HepG2 (cell line): ENCODE data around the gene SPAG9. TPM values are rescaled to one million over a fixed set of nuclear protein-coding genes. Genes with fewer than 3 reads are reported as not detected.

Experiments
- ADNP ChIP-seq: sonication (generic); formaldehyde crosslinking; IDR thresholded peaks from 2 replicates; pipeline ENCODE4 v1.4.0; 2020; ENCODE audit warnings: missing genetic modification reagents
- FOXM1 ChIP-seq: sonication (generic); formaldehyde crosslinking; IDR thresholded peaks from 2 replicates; pipeline ENCODE4 v1.5.0; 2020; ENCODE audit warnings: missing genetic modification reagents
- IKZF4 ChIP-seq: sonication (generic); formaldehyde crosslinking; IDR thresholded peaks from 2 replicates; pipeline ENCODE4 v1.5.1; 2020; ENCODE audit warnings: borderline replicate concordance, mild to moderate bottlenecking, low read depth, missing genetic modification reagents; ENCODE audit errors: not compliant biosample characterization
- JARID2 ChIP-seq: sonication (generic); formaldehyde crosslinking; IDR thresholded peaks from 2 replicates; pipeline ENCODE4 v1.8.1; 2023; ENCODE audit warnings: missing genetic modification reagents, inconsistent platforms; ENCODE audit not compliant: insufficient replicate concordance
- KAT2B ChIP-seq: fragments of 150-350 bp; IDR thresholded peaks from 2 replicates; pipeline ENCODE4 v1.6.1; 2014; ENCODE audit warnings: low read depth, low read length, borderline replicate concordance
- KLF13 ChIP-seq: sonication (generic); formaldehyde crosslinking; IDR thresholded peaks from 2 replicates; pipeline ENCODE4 v1.4.0; 2020; ENCODE audit warnings: mild to moderate bottlenecking, missing genetic modification reagents
- MIER2 ChIP-seq: IDR thresholded peaks from 2 replicates; pipeline ENCODE4 v1.6.1; 2016; ENCODE audit warnings: missing biosample characterization, missing genetic modification reagents
- MXD1 ChIP-seq: sonication (generic); formaldehyde crosslinking; IDR thresholded peaks from 2 replicates; pipeline ENCODE4 v1.4.0; 2020; ENCODE audit warnings: mild to moderate bottlenecking, missing genetic modification reagents
- NR1H2 ChIP-seq: sonication (generic); formaldehyde crosslinking; IDR thresholded peaks from 2 replicates; pipeline ENCODE4 v1.8.1; 2022; ENCODE audit warnings: low read depth, missing genetic modification reagents, borderline replicate concordance
- NR2F6 ChIP-seq, 2 experiments: IDR thresholded peaks; 2 replicates each; pipeline ENCODE4 v1.6.1; 2016; ENCODE audit warnings: antibody characterized with exemption in 1 of 2, mild to moderate bottlenecking in 1 of 2
- PHF21A ChIP-seq: sonication (generic); formaldehyde crosslinking; IDR thresholded peaks from 2 replicates; pipeline ENCODE4 v1.5.0; 2020; ENCODE audit warnings: mild to moderate bottlenecking, missing genetic modification reagents
- SNAI1 ChIP-seq: sonication (generic); formaldehyde crosslinking; IDR thresholded peaks from 2 replicates; pipeline ENCODE4 v1.5.0; 2020; ENCODE audit warnings: mild to moderate bottlenecking, missing genetic modification reagents, borderline replicate concordance
- SPEN ChIP-seq: sonication (generic); formaldehyde crosslinking; IDR thresholded peaks from 2 replicates; pipeline ENCODE4 v1.5.1; 2020; ENCODE audit warnings: low read depth, mild to moderate bottlenecking, missing genetic modification reagents
- TEAD3 ChIP-seq: optimal IDR thresholded peaks from 2 replicates; pipeline ENCODE3; 2016; ENCODE audit warnings: borderline replicate concordance
- ZBTB20 ChIP-seq: sonication (generic); formaldehyde crosslinking; IDR thresholded peaks from 2 replicates; pipeline ENCODE4 v1.8.1; 2023; ENCODE audit warnings: missing genetic modification reagents, low read depth, mild to moderate bottlenecking, borderline replicate concordance
- ZC3H4 ChIP-seq: sonication (generic); formaldehyde crosslinking; IDR thresholded peaks from 2 replicates; pipeline ENCODE4 v1.4.0; 2020; ENCODE audit warnings: missing genetic modification reagents, borderline replicate concordance
- ZNF160 ChIP-seq: sonication (generic); formaldehyde crosslinking; IDR thresholded peaks from 2 replicates; pipeline ENCODE4 v1.8.0; 2022; ENCODE audit warnings: mild to moderate bottlenecking, inconsistent platforms, missing genetic modification reagents
- ZNF205 ChIP-seq: IDR thresholded peaks from 2 replicates; pipeline ENCODE4 v1.6.1; 2018; ENCODE audit warnings: missing biosample characterization, missing genetic modification reagents
- ZNF350 ChIP-seq: sonication (generic); formaldehyde crosslinking; IDR thresholded peaks from 2 replicates; pipeline ENCODE4 v1.4.0; 2020; ENCODE audit warnings: mild to moderate bottlenecking, low read depth, missing genetic modification reagents, borderline replicate concordance
- ZNF460 ChIP-seq: sonication (generic); formaldehyde crosslinking; IDR thresholded peaks from 2 replicates; pipeline ENCODE4 v1.5.1; 2020; ENCODE audit warnings: missing genetic modification reagents, mild to moderate bottlenecking, borderline replicate concordance
- ZNF503 ChIP-seq: sonication (generic); formaldehyde crosslinking; IDR thresholded peaks from 2 replicates; pipeline ENCODE4 v1.4.0; 2020; ENCODE audit warnings: missing genetic modification reagents
- ZNF543 ChIP-seq: sonication (generic); formaldehyde crosslinking; IDR thresholded peaks from 2 replicates; pipeline ENCODE4 v1.4.0; 2020; ENCODE audit warnings: mild to moderate bottlenecking, missing genetic modification reagents
- ZNF644 ChIP-seq: IDR thresholded peaks from 2 replicates; pipeline ENCODE4 v1.6.1; 2016; ENCODE audit warnings: low read depth
- ZNF746 ChIP-seq: sonication (generic); formaldehyde crosslinking; IDR thresholded peaks from 2 replicates; pipeline ENCODE4 v1.8.0; 2022; ENCODE audit warnings: mild to moderate bottlenecking, missing genetic modification reagents
- ZNF775 ChIP-seq: sonication (generic); formaldehyde crosslinking; IDR thresholded peaks from 2 replicates; pipeline ENCODE4 v1.4.0; 2020; ENCODE audit warnings: missing genetic modification reagents, mild to moderate bottlenecking, moderate library complexity, borderline replicate concordance
- ZSCAN20 ChIP-seq: sonication (generic); formaldehyde crosslinking; IDR thresholded peaks from 2 replicates; pipeline ENCODE4 v1.4.0; 2020; ENCODE audit warnings: missing genetic modification reagents, mild to moderate bottlenecking, borderline replicate concordance
- ZSCAN9 ChIP-seq: IDR thresholded peaks from 2 replicates; pipeline ENCODE4 v1.6.1; 2016; ENCODE audit warnings: borderline replicate concordance
- polyA plus RNA-seq, 8 experiments: library from polyadenylated mRNA; depleted of rRNA in 3 of 8; stranded (reverse) in 7 of 8; unstranded in 1 of 8; fragments of >200 nt; fragmentation: Illumina TruSeq in 4 of 8; extraction: Trizol in 4 of 8; gene quantifications; 2 replicates each; pipeline versions ENCODE4 v1.2.1 to v1.2.3, GENCODE V29; 2011 to 2016; ENCODE audit warnings: low read depth in 4 of 8, missing spikeins in 1 of 8, mixed read lengths in 1 of 8; ENCODE audit not compliant: insufficient read depth in 1 of 8
- total RNA-seq, 5 experiments: library from RNA; depleted of rRNA; stranded (reverse); fragments of >200 nt; fragmentation: Illumina TruSeq; extraction: Trizol; gene quantifications; 2 replicates each; pipeline ENCODE4 v1.2.3, GENCODE V29; 2016; ENCODE audit warnings: low read depth in 1 of 5
- TF ChIP-seq, protein P1 (sequence below): conservative IDR thresholded peaks from 2 replicates; pipeline ENCODE4 v1.6.1; 2018; ENCODE audit warnings: missing genetic modification reagents

The SPAG9 gene
- total and polyA plus RNA-seq, 2 of the 13 experiments (the other 11 are each of a cell fraction or from before 2014, with no cell fraction given) = 43.2 to 78.6 TPM

DNA sequence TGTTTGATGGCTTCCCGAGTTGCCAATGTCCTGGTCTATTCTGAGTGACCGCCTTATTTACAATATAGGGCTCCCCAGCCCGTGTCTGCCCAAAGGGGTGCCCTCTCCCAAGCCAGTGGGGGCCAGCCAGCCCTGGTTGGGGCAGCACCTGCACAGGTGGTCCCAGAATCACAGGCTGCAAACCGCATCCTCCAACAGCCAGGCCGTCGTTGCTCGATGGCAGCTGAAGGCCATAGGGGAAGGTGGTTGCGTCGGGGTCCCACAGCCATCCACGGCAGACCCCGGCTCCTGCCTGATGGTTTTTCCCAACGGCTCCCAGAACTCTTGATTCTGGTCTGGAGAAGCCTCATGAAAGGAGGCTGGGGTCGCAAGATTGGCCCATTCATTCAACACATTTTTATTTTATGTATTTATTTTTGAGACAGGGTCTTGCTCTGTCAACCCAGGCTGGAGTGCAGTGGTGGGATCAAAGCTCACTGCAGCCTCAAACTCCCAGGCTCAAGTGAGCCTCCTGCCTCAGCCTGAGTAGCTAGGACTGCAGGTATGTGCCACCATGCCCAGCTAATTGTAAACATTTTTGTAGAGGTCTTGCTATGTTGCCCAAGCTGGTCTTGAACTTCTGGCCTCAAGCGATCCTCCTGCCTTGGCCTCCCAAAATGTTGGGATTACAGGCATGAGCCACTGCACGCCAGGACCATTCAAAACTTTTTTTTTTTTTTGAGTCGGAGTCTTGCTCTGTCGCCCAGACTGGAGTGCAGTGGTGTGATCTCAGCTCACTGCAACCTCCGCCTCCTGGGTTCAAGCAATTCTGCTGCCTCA, 175.6 kb downstream of the SPAG9 start (continued):
- TF ChIP-seq ZNF350 (CRISPR knock-in tag) (0 out of 2 replicates have a peak, but pooled peaks have one; percentile 5), PHF21A (CRISPR knock-in tag) (no peak), SNAI1 (CRISPR knock-in tag) (no peak; the same call in 1 of the 2 replicates), FOXM1 (no peak), ZNF543 (CRISPR knock-in tag) (0 out of 2 replicates have a peak, but pooled peaks have one; percentile 19), KLF13 (CRISPR knock-in tag) (no peak), IKZF4 (CRISPR knock-in tag) (no peak), ZNF503 (CRISPR knock-in tag) (no peak), ZNF460 (CRISPR knock-in tag) (no peak), MIER2 (no peak), ADNP (0 out of 2 replicates have a peak, but pooled peaks have one; percentile 49), ZSCAN9 (CRISPR knock-in tag) (no peak), KAT2B (no peak), NR1H2 (CRISPR knock-in tag) (no peak), JARID2 (no peak), ZC3H4 (CRISPR knock-in tag) (peak; percentile 87), ZNF205 (CRISPR knock-in tag) (no peak), TEAD3 (peak; percentile 43), ZNF160 (CRISPR knock-in tag) (no peak), MXD1 (CRISPR knock-in tag) (no peak), ZBTB20 (CRISPR knock-in tag) (no peak), NR2F6 (IDR thresholded peaks at IDR 0.05) (no peak), NR2F6 (CRISPR knock-in tag; IDR thresholded peaks at IDR 0.05) (no peak), SPEN (peak; percentile 9; the same call in 1 of the 2 replicates), ZNF746 (CRISPR knock-in tag) (no peak), ZNF644 (CRISPR knock-in tag) (0 out of 2 replicates have a peak, but pooled peaks have one; percentile 10), ZSCAN20 (no peak), ZNF775 (CRISPR knock-in tag) (no peak; the same call in 1 of the 2 replicates)
- TF ChIP-seq, protein P1, sequence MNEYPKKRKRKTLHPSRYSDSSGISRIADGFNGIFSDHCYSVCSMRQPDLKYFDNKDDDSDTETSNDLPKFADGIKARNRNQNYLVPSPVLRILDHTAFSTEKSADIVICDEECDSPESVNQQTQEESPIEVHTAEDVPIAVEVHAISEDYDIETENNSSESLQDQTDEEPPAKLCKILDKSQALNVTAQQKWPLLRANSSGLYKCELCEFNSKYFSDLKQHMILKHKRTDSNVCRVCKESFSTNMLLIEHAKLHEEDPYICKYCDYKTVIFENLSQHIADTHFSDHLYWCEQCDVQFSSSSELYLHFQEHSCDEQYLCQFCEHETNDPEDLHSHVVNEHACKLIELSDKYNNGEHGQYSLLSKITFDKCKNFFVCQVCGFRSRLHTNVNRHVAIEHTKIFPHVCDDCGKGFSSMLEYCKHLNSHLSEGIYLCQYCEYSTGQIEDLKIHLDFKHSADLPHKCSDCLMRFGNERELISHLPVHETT = no peak
